Measurements from ENCODE around the gene CREB5. TPM values are rescaled to one million over a fixed set of nuclear protein-coding genes. Genes with fewer than 3 reads are reported as not detected.
A peak's percentile ranks its signal among the peaks of the same experiment; 100 is the strongest.

Gene CREB5
- total and polyA plus RNA-seq, 8 donors: 2.5 to 11.5 (median 3.6) TPM

- H3K36me3 ChIP-seq: no peaks in the 10 kb centered on the region
- no peak for TF ChIP-seq CTCF (IDR thresholded peaks at IDR 0.05)
- no peak overlapping the region for H3K27ac ChIP-seq
- no peaks in the 10 kb centered on the region for H3K4me1 ChIP-seq
- H3K27me3 ChIP-seq: no peaks in the 10 kb centered on the region
- FAIRE-seq (no peak), DNase-seq (no peak), ATAC-seq (no peak)
- 80 to 85% methylated on average over 3 of the region's 3 CpGs for WGBS, 2 donors
- intact Hi-C loops (cut with DNase I): loop anchor here in 1 of 3 donors (10.0 kb wide), 1 partner anchor 491 kb away; no protein-coding TSS in a partner anchor
- no peak overlapping the region for H3K4me3 ChIP-seq
- H3K9me3 ChIP-seq: no peaks in the 10 kb centered on the region
Observed at GRCh38 chr7:28373990-28374389, 38.3 kb upstream of the CREB5 start.

- Histone ChIP-seq H3K4me3 (no peak overlapping the region), H3K27ac (no peak overlapping the region), H3K9me3 (no peaks in the 10 kb centered on the region), H3K27me3 (no peaks in the 10 kb centered on the region), H3K36me3 (no peaks in the 10 kb centered on the region), H3K4me1 (no peaks in the 10 kb centered on the region)
- intact Hi-C loops (cut with DNase I): loop anchor here in 1 of 3 donors (10.0 kb wide), 1 partner anchor 489 kb away; no protein-coding TSS in a partner anchor
- DNase-seq (no peak), FAIRE-seq (no peak), ATAC-seq (no peak)
- WGBS, 2 donors: 64 to 72% methylated on average over 1 of the region's 1 CpG
- TF ChIP-seq CTCF (IDR thresholded peaks at IDR 0.05): no peak
Observed at GRCh38 chr7:28375729-28376128, 36.6 kb upstream of the CREB5 start.

- Histone ChIP-seq H3K27ac (no peak overlapping the region), H3K4me1 (no peaks in the 10 kb centered on the region), H3K4me3 (no peak overlapping the region), H3K36me3 (no peaks in the 10 kb centered on the region), H3K9me3 (no peaks in the 10 kb centered on the region), H3K27me3 (no peaks in the 10 kb centered on the region)
- ATAC-seq (no peak), DNase-seq (no peak), FAIRE-seq (no peak)
- TF ChIP-seq CTCF (IDR thresholded peaks at IDR 0.05): no peak
- intact Hi-C loops (cut with DNase I): loop anchor here in 1 of 3 donors (10.0 kb wide), 1 partner anchor 488 kb away; no protein-coding TSS in a partner anchor
- WGBS, 2 donors: 88 to 93% methylated on average over 2 of the region's 2 CpGs
Observed at GRCh38 chr7:28376634-28377033, 35.7 kb upstream of the CREB5 start.

GRCh38 chr7:28378574-28379149, 33.7 kb upstream of the CREB5 start:
- intact Hi-C loops (cut with DNase I): loop anchor here in 1 of 3 donors (10.0 kb wide), 1 partner anchor 486 kb away; no protein-coding TSS in a partner anchor
- no peak overlapping the region for H3K27ac ChIP-seq
- no peak for ATAC-seq
- WGBS, 2 donors: 65 to 72% methylated on average over 3 of the region's 3 CpGs
- H3K27me3 ChIP-seq: no peaks in the 10 kb centered on the region
- H3K4me3 ChIP-seq: no peak overlapping the region
- no peak for DNase-seq
- H3K4me1 ChIP-seq: no peaks in the 10 kb centered on the region
- FAIRE-seq: no peak
- TF ChIP-seq CTCF (IDR thresholded peaks at IDR 0.05): no peak
- H3K9me3 ChIP-seq: no peaks in the 10 kb centered on the region
- no peaks in the 10 kb centered on the region for H3K36me3 ChIP-seq

- intact Hi-C loops (cut with DNase I): loop anchor here in 1 of 3 donors (10.0 kb wide), 1 partner anchor 483 kb away; no protein-coding TSS in a partner anchor
Observed at GRCh38 chr7:28381466-28381865, 30.9 kb upstream of the CREB5 start.

More at GRCh38 chr7:28381466-28381865, 30.9 kb upstream of the CREB5 start:
- 49 to 60% methylated on average over 3 of the region's 3 CpGs for WGBS, 2 donors
- no peak overlapping the region for H3K4me3 ChIP-seq
- H3K36me3 ChIP-seq: no peaks in the 10 kb centered on the region
- no peak overlapping the region for H3K27ac ChIP-seq
- ATAC-seq (peak in 1 of 4 donors; percentile 62), DNase-seq (no peak), FAIRE-seq (no peak)
- no peak for TF ChIP-seq CTCF (IDR thresholded peaks at IDR 0.05)
- no peaks in the 10 kb centered on the region for H3K27me3 ChIP-seq
- H3K9me3 ChIP-seq: no peaks in the 10 kb centered on the region
- no peaks in the 10 kb centered on the region for H3K4me1 ChIP-seq

Data from pancreas (tissue), 10 donors.